ENCODE results near the gene JCHAIN. TPM values are rescaled to one million over a fixed set of nuclear protein-coding genes. Genes with fewer than 3 reads are reported as not detected.

Gene JCHAIN
- total and polyA plus RNA-seq, 2 of the 8 experiments (the other 6 are each of a cell fraction or from before 2014, with no cell fraction given) = not detected

DNA sequence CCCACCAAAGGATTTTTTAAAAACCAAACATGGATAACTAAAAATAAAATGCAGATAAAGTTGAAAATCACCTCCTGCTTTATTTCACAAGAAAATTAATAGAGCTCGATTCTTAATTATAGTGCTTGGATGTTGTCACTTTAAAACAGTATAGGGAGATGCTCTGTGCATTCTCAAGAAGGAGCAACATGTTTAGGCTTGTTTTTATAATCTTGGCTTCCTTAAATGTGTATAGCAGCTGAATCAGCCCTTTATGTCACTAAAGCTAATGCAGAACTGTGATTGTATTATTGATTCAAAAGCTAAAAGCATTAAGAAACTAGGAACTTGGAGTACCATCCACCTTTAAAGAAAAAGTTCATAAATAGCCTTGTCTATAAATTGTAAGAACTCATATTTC lies 35.0 kb upstream of the JCHAIN start (continued):
- TF ChIP-seq EP300 (IDR thresholded peaks at IDR 0.05; ENCODE audit: borderline replicate concordance in 1 of 2, low read depth in 2 of 2, low read length in 2 of 2) = no peak
- TF ChIP-seq CREB1 (IDR thresholded peaks at IDR 0.05) = no peak
- TF ChIP-seq HDAC2 (IDR thresholded peaks at IDR 0.05; ENCODE audit: borderline replicate concordance in 1 of 2, low read depth in 2 of 2, low read length in 2 of 2) = no peak

Data from H1 (cell line).